Measurements from ENCODE around the gene DNAJB8. TPM values are rescaled to one million over a fixed set of nuclear protein-coding genes. Genes with fewer than 3 reads are reported as not detected.

Gene DNAJB8
- total RNA-seq, 2 experiments from 2014 or later: not detected

GRCh38 chr3:128486205-128486628 is 19.5 kb upstream of the DNAJB8 start:
- POLR2A ChIA-PET: no interaction called here

GRCh38 chr3:128485282-128486204 is 18.9 kb upstream of the DNAJB8 start:
- CTCF ChIA-PET: interaction anchor here (0.5 to 1.3 kb wide), 2 partner anchors 38 to 412 kb away, joined by 3 read pairs; no protein-coding TSS in a partner anchor

More at GRCh38 chr3:128486205-128486628, 19.5 kb upstream of the DNAJB8 start:
- CTCF ChIA-PET: interaction anchor here (0.5 to 1.3 kb wide), 2 partner anchors 39 to 412 kb away, joined by 3 read pairs; no protein-coding TSS in a partner anchor

GRCh38 chr3:128484404-128485281 is 18.0 kb upstream of the DNAJB8 start:
- CTCF ChIA-PET: no interaction called here

More at GRCh38 chr3:128485282-128486204, 18.9 kb upstream of the DNAJB8 start:
- POLR2A ChIA-PET: no interaction called here

GRCh38 chr3:128483657-128484403 is 17.1 kb upstream of the DNAJB8 start:
- POLR2A ChIA-PET: no interaction called here
- CTCF ChIA-PET: interaction anchor here (1.3 to 1.9 kb wide), 2 partner anchors 58 to 125 kb away, joined by 3 to 11 read pairs; no protein-coding TSS in a partner anchor

More at GRCh38 chr3:128484404-128485281, 18.0 kb upstream of the DNAJB8 start:
- POLR2A ChIA-PET: no interaction called here

- POLR2A ChIA-PET: no interaction called here
- CTCF ChIA-PET: interaction anchor here (0.7 to 1.9 kb wide), 3 partner anchors 57 to 126 kb away, joined by 3 to 11 read pairs (median 3); no protein-coding TSS in a partner anchor
Observed at GRCh38 chr3:128482666-128483656, 16.3 kb upstream of the DNAJB8 start.

- ChIA-PET CTCF (interaction anchor here (1.9 kb wide), 1 partner anchor 56 kb away, joined by 11 read pairs; no protein-coding TSS in a partner anchor), POLR2A (no interaction called here)
Observed at GRCh38 chr3:128482175-128482574, 15.5 kb upstream of the DNAJB8 start.

- ChIA-PET POLR2A (no interaction called here), CTCF (no interaction called here)
Observed at GRCh38 chr3:128481438-128481942, 14.8 kb upstream of the DNAJB8 start.

GRCh38 chr3:128480717-128481437 is 14.2 kb upstream of the DNAJB8 start:
- ChIA-PET CTCF (no interaction called here), POLR2A (no interaction called here)

GRCh38 chr3:128480278-128480677 is 13.6 kb upstream of the DNAJB8 start:
- CTCF ChIA-PET: no interaction called here
- POLR2A ChIA-PET: no interaction called here

- ChIA-PET POLR2A (no interaction called here), CTCF (interaction anchor here (1.3 kb wide), 1 partner anchor 10 kb away, joined by 3 read pairs; no protein-coding TSS in a partner anchor)
Observed at GRCh38 chr3:128479558-128480086, 12.9 kb upstream of the DNAJB8 start.

GRCh38 chr3:128478576-128479506 is 12.2 kb upstream of the DNAJB8 start:
- CTCF ChIA-PET: interaction anchor here (1.3 kb wide), 1 partner anchor 11 kb away, joined by 3 read pairs; no protein-coding TSS in a partner anchor

GRCh38 chr3:128476659-128477058 is 10.0 kb upstream of the DNAJB8 start:
- CTCF ChIA-PET: no interaction called here
- POLR2A ChIA-PET: no interaction called here

More at GRCh38 chr3:128478576-128479506, 12.2 kb upstream of the DNAJB8 start:
- POLR2A ChIA-PET: no interaction called here

GRCh38 chr3:128475355-128475754 is 8.7 kb upstream of the DNAJB8 start:
- CTCF ChIA-PET: no interaction called here
- POLR2A ChIA-PET: no interaction called here

GRCh38 chr3:128473737-128474136 is 7.0 kb upstream of the DNAJB8 start:
- CTCF ChIA-PET: interaction anchor here (0.7 kb wide), 1 partner anchor 11 kb away, joined by 3 read pairs; no protein-coding TSS in a partner anchor
- POLR2A ChIA-PET: no interaction called here

GRCh38 chr3:128473180-128473519 is 6.5 kb upstream of the DNAJB8 start:
- ChIA-PET POLR2A (no interaction called here), CTCF (no interaction called here)

All from activated CD8-positive, alpha-beta memory T cell treated with anti-CD3 and anti-CD28 coated beads for 36 hours (primary cell).